Keratinocyte (primary cell): ENCODE data around the gene ACAA1. TPM values are rescaled to one million over a fixed set of nuclear protein-coding genes. Genes with fewer than 3 reads are reported as not detected.

Experiments used
- DNase-seq: peaks from one replicate; pipeline ENCODE4 v3.0.0-alpha.2; 2011; ENCODE audit warnings: low read depth, missing footprints, low spot score
- FAIRE-seq: peaks from 2 replicates; lab custom pipeline; 2011; peaks lifted over from hg19 to GRCh38; lab: Jason Lieb, UNC
- H2AFZ ChIP-seq: 2 replicates; pipeline ENCODE4 v1.6.0; 2012; ENCODE audit warnings: low read length, control low read depth, inconsistent platforms; ENCODE audit not compliant: control insufficient read depth
- H3K27ac ChIP-seq: 2 replicates; pipeline ENCODE4 v1.5.1; 2011; ENCODE audit warnings: low read length; ENCODE audit not compliant: control insufficient read depth, insufficient read depth
- H3K27me3 ChIP-seq: 3 replicates; pipeline ENCODE4 v1.6.0; 2011; ENCODE audit warnings: low read length; ENCODE audit not compliant: control insufficient read depth, insufficient read depth; ENCODE audit errors: extremely low read depth
- H3K36me3 ChIP-seq, 2 experiments: 2 replicates in 1 of 2; 3 replicates in 1 of 2; pipeline ENCODE4 v1.5.1; 2011; ENCODE audit warnings: low read length in 2 of 2, mild to moderate bottlenecking in 1 of 2; ENCODE audit not compliant: control insufficient read depth in 2 of 2, insufficient read depth in 2 of 2; ENCODE audit errors: extremely low read depth in 1 of 2
- H3K4me1 ChIP-seq: 3 replicates; pipeline ENCODE4 v1.5.1; 2011; ENCODE audit warnings: low read length; ENCODE audit not compliant: control insufficient read depth, insufficient read depth; ENCODE audit errors: extremely low read depth
- H3K4me2 ChIP-seq: 3 replicates; pipeline ENCODE4 v1.6.0; 2011; ENCODE audit warnings: low read depth, low read length; ENCODE audit not compliant: control insufficient read depth, insufficient read depth; ENCODE audit errors: extremely low read depth
- H3K4me3 ChIP-seq, 3 experiments: fragments of 200-600 bp in 1 of 3; sonication (generic) in 1 of 3; 2 replicates in 2 of 3; 3 replicates in 1 of 3; pipeline ENCODE4 v1.5.1; 2011 to 2016; ENCODE audit warnings: low read length in 3 of 3, mild to moderate bottlenecking in 3 of 3, control low read depth in 2 of 3, inconsistent platforms in 1 of 3, low read depth in 1 of 3, mixed read lengths in 1 of 3, mixed run types in 1 of 3, moderate library complexity in 1 of 3; ENCODE audit not compliant: control insufficient read depth in 2 of 3, insufficient read depth in 2 of 3; ENCODE audit errors: extremely low read depth in 1 of 3
- H3K79me2 ChIP-seq: 2 replicates; pipeline ENCODE4 v1.6.0; 2012; ENCODE audit warnings: low read length; ENCODE audit not compliant: control insufficient read depth, insufficient read depth
- H3K9ac ChIP-seq: 3 replicates; pipeline ENCODE4 v1.6.0; 2011; ENCODE audit warnings: low read length; ENCODE audit not compliant: control insufficient read depth, insufficient read depth; ENCODE audit errors: extremely low read depth
- H3K9me1 ChIP-seq: 3 replicates; pipeline ENCODE4 v1.6.0; 2011; ENCODE audit warnings: low read length; ENCODE audit not compliant: control insufficient read depth, insufficient read depth; ENCODE audit errors: extremely low read depth
- H3K9me3 ChIP-seq: 2 replicates; pipeline ENCODE4 v1.5.1; 2012; ENCODE audit warnings: low read depth, low read length; ENCODE audit not compliant: control insufficient read depth
- H4K20me1 ChIP-seq: 3 replicates; pipeline ENCODE4 v1.6.0; 2011; ENCODE audit warnings: low read length; ENCODE audit not compliant: control insufficient read depth, insufficient read depth; ENCODE audit errors: extremely low read depth
- EZH2 ChIP-seq: IDR thresholded peaks from one replicate; pipeline ENCODE4 v1.6.1; 2012; ENCODE audit warnings: inconsistent platforms, mild to moderate bottlenecking, low read length, moderate library complexity
- dilution Hi-C: fragments of 300-500 bp; cut with MboI; formaldehyde crosslinking; loops from one replicate; pipeline ENCODE4 v1.7.0; 2020; ENCODE audit warnings: low sequenced_read_pairs; ENCODE audit not compliant: extremely low pct_ligation_motif_present
- polyA plus RNA-seq, 5 experiments: library from polyadenylated mRNA; depleted of rRNA in 3 of 5; stranded (reverse) in 3 of 5; stranded (forward) in 1 of 5; unstranded in 1 of 5; fragments of >200 nt; gene quantifications; 1 replicate in 1 of 5; 2 replicates in 3 of 5; 3 replicates in 1 of 5; pipeline versions ENCODE4 v1.2.1 to v1.2.3, GENCODE V29; 2011 to 2012; ENCODE audit warnings: missing spikeins in 2 of 5, low read depth in 1 of 5, low replicate concordance in 1 of 5
- TF ChIP-seq, protein P1 (sequence below), 3 experiments: IDR thresholded peaks in 1 of 3; conservative IDR thresholded peaks in 1 of 3; optimal IDR thresholded peaks in 1 of 3; 2 replicates in 2 of 3; 3 replicates in 1 of 3; pipeline versions ENCODE3 to v1.5.1; 2011; ENCODE audit warnings: low read length in 3 of 3, mild to moderate bottlenecking in 3 of 3, moderate library complexity in 2 of 3, control low read depth in 1 of 3, inconsistent platforms in 1 of 3; ENCODE audit not compliant: insufficient read depth in 2 of 3; ENCODE audit errors: extremely low read depth in 1 of 3

The ACAA1 gene
- polyA plus RNA-seq, 1 donor (not counting 4 experiments of a cell fraction or from before 2014, with no cell fraction given) = 85.3 TPM

DNA sequence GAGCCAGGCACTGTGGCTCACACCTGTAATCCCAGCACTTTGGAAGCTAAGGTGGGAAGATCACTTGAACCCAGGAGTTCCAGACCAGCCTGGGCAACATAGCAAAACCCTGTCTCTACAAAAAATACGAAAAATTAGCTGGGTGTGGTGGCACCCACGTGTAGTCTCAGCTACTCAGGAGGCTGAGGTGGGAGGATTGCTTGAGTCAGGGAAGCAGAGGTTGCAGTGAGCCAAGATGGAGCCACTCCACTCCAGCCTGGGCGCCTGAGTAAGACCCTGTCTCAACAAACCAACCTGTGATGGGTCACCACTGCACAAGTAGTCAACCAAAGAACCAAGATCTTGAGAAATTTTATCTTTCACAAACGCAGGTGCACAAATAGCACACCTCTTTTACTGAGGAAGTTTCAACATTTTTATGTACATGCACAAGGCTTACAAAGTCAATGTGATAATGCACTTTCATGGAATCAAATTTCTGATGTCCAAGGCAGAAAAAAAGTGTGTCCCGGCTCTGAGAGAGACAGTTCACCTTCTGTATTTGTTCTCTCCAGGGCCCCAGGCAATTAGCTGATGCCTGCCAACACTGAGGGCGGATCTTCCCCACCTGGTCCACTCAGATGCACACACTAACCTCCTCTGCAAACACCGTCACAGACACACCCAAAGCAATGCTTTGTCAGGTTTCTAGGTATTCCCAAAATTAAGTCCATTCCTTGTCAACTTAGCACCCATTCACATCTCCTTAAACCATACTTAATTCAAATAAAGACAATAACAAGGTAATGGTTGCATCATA lies 12.4 kb downstream of the ACAA1 start:
- Histone ChIP-seq H3K4me1 (no peaks in the 10 kb centered on the region), H4K20me1 (no peaks in the 10 kb centered on the region), H3K79me2 (no peaks in the 10 kb centered on the region), H3K9me1 (no peaks in the 10 kb centered on the region), H3K27me3 (no peaks in the 10 kb centered on the region), H3K36me3 (peaks cover 53 to 60% of the 10 kb centered on the region in 2 experiments), H3K9ac (no peak overlapping the region), H3K27ac (no peak overlapping the region), H3K9me3 (no peaks in the 10 kb centered on the region), H3K4me3 (no peak overlapping the region), H3K4me2 (no peak overlapping the region), H2AFZ (no peak overlapping the region)
- dilution Hi-C loops = no loop called here
- DNase-seq (no peak), FAIRE-seq (no peak)
- no peak for TF ChIP-seq EZH2
- TF ChIP-seq, protein P1, sequence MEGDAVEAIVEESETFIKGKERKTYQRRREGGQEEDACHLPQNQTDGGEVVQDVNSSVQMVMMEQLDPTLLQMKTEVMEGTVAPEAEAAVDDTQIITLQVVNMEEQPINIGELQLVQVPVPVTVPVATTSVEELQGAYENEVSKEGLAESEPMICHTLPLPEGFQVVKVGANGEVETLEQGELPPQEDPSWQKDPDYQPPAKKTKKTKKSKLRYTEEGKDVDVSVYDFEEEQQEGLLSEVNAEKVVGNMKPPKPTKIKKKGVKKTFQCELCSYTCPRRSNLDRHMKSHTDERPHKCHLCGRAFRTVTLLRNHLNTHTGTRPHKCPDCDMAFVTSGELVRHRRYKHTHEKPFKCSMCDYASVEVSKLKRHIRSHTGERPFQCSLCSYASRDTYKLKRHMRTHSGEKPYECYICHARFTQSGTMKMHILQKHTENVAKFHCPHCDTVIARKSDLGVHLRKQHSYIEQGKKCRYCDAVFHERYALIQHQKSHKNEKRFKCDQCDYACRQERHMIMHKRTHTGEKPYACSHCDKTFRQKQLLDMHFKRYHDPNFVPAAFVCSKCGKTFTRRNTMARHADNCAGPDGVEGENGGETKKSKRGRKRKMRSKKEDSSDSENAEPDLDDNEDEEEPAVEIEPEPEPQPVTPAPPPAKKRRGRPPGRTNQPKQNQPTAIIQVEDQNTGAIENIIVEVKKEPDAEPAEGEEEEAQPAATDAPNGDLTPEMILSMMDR (optimal IDR thresholded peaks at IDR 0.05 in 1 of 3, IDR thresholded peaks at IDR 0.05 in 1 of 3, conservative IDR thresholded peaks at IDR 0.05 in 1 of 3; ENCODE audit: extremely low read depth in 1 of 3, insufficient read depth in 2 of 3, low read length in 3 of 3) = no peak

DNA sequence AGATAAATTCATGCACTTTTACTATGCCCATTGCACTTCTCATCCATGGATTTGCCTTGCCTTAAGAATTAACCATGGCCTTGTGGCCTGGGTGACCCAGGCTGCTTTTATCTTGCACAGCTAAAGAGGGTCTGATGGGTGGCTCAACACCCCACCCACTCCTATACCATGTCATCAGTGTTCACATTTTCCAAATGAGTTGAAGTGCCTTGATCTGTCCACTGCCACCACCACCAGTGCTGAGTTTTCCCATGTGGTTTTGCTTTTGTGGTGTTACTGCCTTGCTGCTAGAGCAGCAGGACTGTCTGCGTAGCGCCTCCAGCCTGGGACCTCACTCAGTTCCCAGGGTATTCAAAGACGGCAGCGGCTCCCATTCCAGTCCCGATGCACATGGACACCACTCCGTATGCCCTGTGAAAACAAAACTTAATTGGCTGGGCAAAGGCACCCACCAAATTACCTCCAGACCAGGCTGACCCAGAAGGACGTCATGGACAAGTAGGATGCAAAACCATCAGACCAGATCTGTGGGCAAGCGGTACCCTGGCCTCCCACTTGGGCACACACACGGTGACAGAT lies 14.1 kb downstream of the ACAA1 start:
- no peaks in the 10 kb centered on the region for H4K20me1 ChIP-seq
- dilution Hi-C loops = no loop called here
- FAIRE-seq (no peak), DNase-seq (no peak)
- H2AFZ ChIP-seq = no peak overlapping the region
- H3K27ac ChIP-seq = no peak overlapping the region
- no peaks in the 10 kb centered on the region for H3K27me3 ChIP-seq
- H3K9me1 ChIP-seq = no peaks in the 10 kb centered on the region
- no peaks in the 10 kb centered on the region for H3K9me3 ChIP-seq
- H3K9ac ChIP-seq = no peak overlapping the region
- no peaks in the 10 kb centered on the region for H3K79me2 ChIP-seq
- H3K36me3 ChIP-seq = peaks cover 42 to 47% of the 10 kb centered on the region in 2 experiments
- TF ChIP-seq, protein P1 (optimal IDR thresholded peaks at IDR 0.05 in 1 of 3, IDR thresholded peaks at IDR 0.05 in 1 of 3, conservative IDR thresholded peaks at IDR 0.05 in 1 of 3; ENCODE audit: extremely low read depth in 1 of 3, insufficient read depth in 2 of 3, low read length in 3 of 3) = no peak
- TF ChIP-seq EZH2 = no peak
- H3K4me2 ChIP-seq = no peak overlapping the region
- H3K4me3 ChIP-seq = no peak overlapping the region
- H3K4me1 ChIP-seq = no peaks in the 10 kb centered on the region
